Fibroblast of lung (primary cell): Measurements from ENCODE around the gene KRT38. TPM values are rescaled to one million over a fixed set of nuclear protein-coding genes. Genes with fewer than 3 reads are reported as not detected.

Experiments
- DNase-seq, 2 donors: peaks; one replicate each; pipeline versions ENCODE4 v3.0.0 to v3.0.0-alpha.2; 2010; ENCODE audit warnings: low read depth in 2 of 2
- H2AFZ ChIP-seq: 2 replicates; pipeline ENCODE4 v1.5.1; 2012; ENCODE audit warnings: low read length, control low read depth, inconsistent platforms
- H3K27ac ChIP-seq: 2 replicates; pipeline ENCODE4 v1.5.1; 2011; ENCODE audit warnings: low read length, control low read depth; ENCODE audit not compliant: insufficient read depth
- H3K27me3 ChIP-seq: 2 replicates; pipeline ENCODE4 v1.5.1; 2011; ENCODE audit warnings: mild to moderate bottlenecking, low read length; ENCODE audit not compliant: control insufficient read depth, insufficient read depth
- H3K36me3 ChIP-seq: 2 replicates; pipeline ENCODE4 v1.5.1; 2011; ENCODE audit warnings: low read length; ENCODE audit not compliant: control insufficient read depth, insufficient read depth
- H3K4me1 ChIP-seq: 2 replicates; pipeline ENCODE4 v1.5.1; 2011; ENCODE audit warnings: low read length; ENCODE audit not compliant: control insufficient read depth, insufficient read depth; ENCODE audit errors: extremely low read depth
- H3K4me2 ChIP-seq: 2 replicates; pipeline ENCODE4 v1.5.1; 2011; ENCODE audit warnings: low read length, control low read depth; ENCODE audit not compliant: insufficient read depth; ENCODE audit errors: extremely low read depth
- H3K4me3 ChIP-seq, 4 experiments: fragments of 200-600 bp in 1 of 4; sonication (generic) in 1 of 4; replicated peaks in 1 of 4; 2 replicates each; pipeline ENCODE4 v1.5.1; 2011 to 2016; ENCODE audit warnings: low read length in 4 of 4, low read depth in 3 of 4, mild to moderate bottlenecking in 3 of 4, control low read depth in 2 of 4, inconsistent platforms in 1 of 4, mixed read lengths in 1 of 4; ENCODE audit not compliant: insufficient read depth in 1 of 4; ENCODE audit errors: control extremely low read depth in 1 of 4
- H3K79me2 ChIP-seq: 2 replicates; pipeline ENCODE4 v1.5.1; 2012; ENCODE audit warnings: mild to moderate bottlenecking, low read length, inconsistent platforms; ENCODE audit not compliant: control insufficient read depth, insufficient read depth
- H3K9ac ChIP-seq: 2 replicates; pipeline ENCODE4 v1.5.1; 2011; ENCODE audit warnings: mild to moderate bottlenecking, low read length, control low read depth; ENCODE audit not compliant: insufficient read depth
- H3K9me3 ChIP-seq: 2 replicates; pipeline ENCODE4 v1.5.1; 2012; ENCODE audit warnings: low read depth, low read length; ENCODE audit not compliant: control insufficient read depth, insufficient read depth
- H4K20me1 ChIP-seq: 2 replicates; pipeline ENCODE4 v1.5.1; 2011; ENCODE audit warnings: low read length; ENCODE audit not compliant: control insufficient read depth, insufficient read depth; ENCODE audit errors: extremely low read depth
- CTCF ChIP-seq, 2 donors: IDR thresholded peaks in 1 of 2; conservative IDR thresholded peaks in 1 of 2; 1 replicate in 1 of 2; 2 replicates in 1 of 2; pipeline ENCODE4 v1.5.1; 2011 to 2012; ENCODE audit warnings: low read length in 2 of 2, control low read depth in 1 of 2, inconsistent platforms in 1 of 2, low read depth in 1 of 2, mild to moderate bottlenecking in 1 of 2
- EZH2 ChIP-seq: IDR thresholded peaks from 2 replicates; pipeline ENCODE4 v1.5.1; 2012; ENCODE audit warnings: low read length, control low read depth, mild to moderate bottlenecking; ENCODE audit errors: missing control alignments
- polyA minus RNA-seq: library from RNA; depleted of rRNA, polyadenylated mRNA; stranded (reverse); fragments of >200 nt; gene quantifications from 2 replicates; pipeline ENCODE4 v1.2.3, GENCODE V29; 2011; ENCODE audit warnings: low replicate concordance
- polyA plus RNA-seq, 2 donors: library from polyadenylated mRNA; depleted of rRNA in 1 of 2; stranded (reverse) in 1 of 2; unstranded in 1 of 2; fragments of >200 nt; gene quantifications; 2 replicates each; pipeline ENCODE4 v1.2.1, GENCODE V29; 2011 to 2012; ENCODE audit warnings: missing spikeins in 1 of 2
- total RNA-seq: library from RNA; depleted of rRNA; stranded (reverse); fragments of >200 nt; gene quantifications from 2 replicates; pipeline ENCODE4 v1.2.1, GENCODE V29; 2014

Gene KRT38
- total RNA-seq (under 0.01 TPM in 1 of 2 replicates, not detected in the other), polyA plus RNA-seq (0.02 and 0.07 TPM in 2 replicates), polyA minus RNA-seq (not detected in 2 replicates)
- 0.07 and 0.12 TPM in 2 replicates for polyA plus RNA-seq (2012)

GRCh38 chr17:41440531-41441033, at the start of gene KRT38:
TSS of gene KRT38 (minus strand) at chr17:41440983. CDS start at chr17:41440921, 62 bp downstream.
- Histone ChIP-seq H3K27me3 (peaks cover 2% of the 10 kb centered on the region), H3K36me3 (no peaks in the 10 kb centered on the region), H3K9me3 (no peaks in the 10 kb centered on the region), H3K4me3 (no peak within 1 kb of the TSS), H3K79me2 (no peaks in the 10 kb centered on the region), H3K27ac (no peak within 1 kb of the TSS), H3K4me2 (no peak within 1 kb of the TSS), H4K20me1 (no peaks in the 10 kb centered on the region), H3K9ac (no peak within 1 kb of the TSS), H2AFZ (no peak within 1 kb of the TSS), H3K4me1 (no peaks in the 10 kb centered on the region)
- TF ChIP-seq CTCF (conservative IDR thresholded peaks at IDR 0.05 in 1 of 2, IDR thresholded peaks at IDR 0.05 in 1 of 2; ENCODE audit: low read depth in 1 of 2, low read length in 2 of 2) = no peak
- TF ChIP-seq EZH2 = no peak
- no peak for DNase-seq

GRCh38 chr17:41489531-41489930, 48.7 kb upstream of the KRT38 start, which contains the start of gene KRT36:
TSS of gene KRT36 (minus strand) at chr17:41489910. CDS start at chr17:41489864, 46 bp downstream.
- no peak for DNase-seq
- no peak within 1 kb of the TSS for H2AFZ ChIP-seq
- no peaks in the 10 kb centered on the region for H3K36me3 ChIP-seq

More at GRCh38 chr17:41489531-41489930, 48.7 kb upstream of the KRT38 start, which contains the start of gene KRT36:
- Histone ChIP-seq H3K79me2 (no peaks in the 10 kb centered on the region), H4K20me1 (no peaks in the 10 kb centered on the region), H3K4me1 (peaks cover 7% of the 10 kb centered on the region), H3K4me3 (no peak within 1 kb of the TSS), H3K27ac (no peak within 1 kb of the TSS), H3K9ac (no peak within 1 kb of the TSS), H3K9me3 (no peaks in the 10 kb centered on the region), H3K4me2 (no peak within 1 kb of the TSS), H3K27me3 (no peaks in the 10 kb centered on the region)
- TF ChIP-seq EZH2 (no peak), CTCF (conservative IDR thresholded peaks at IDR 0.05 in 1 of 2, IDR thresholded peaks at IDR 0.05 in 1 of 2; ENCODE audit: low read depth in 1 of 2, low read length in 2 of 2) (no peak)
